Astrocyte of the hippocampus (primary cell): Measurements from ENCODE around the gene PDE4D.

Experiments used
- DNase-seq: peaks from one replicate; pipeline ENCODE4 v3.0.0; 2011; ENCODE audit warnings: low read depth, low spot score

Gene PDE4D

GRCh38 chr5:59149827-59150226 is 743.7 kb downstream of the PDE4D start:
- DNase-seq, result no peak

- no peak for DNase-seq
Measured at GRCh38 chr5:59149271-59149670, 744.3 kb downstream of the PDE4D start.

- DNase-seq, result no peak
Measured at GRCh38 chr5:59146729-59147128, 746.8 kb downstream of the PDE4D start.

GRCh38 chr5:59143926-59144333 is 749.6 kb downstream of the PDE4D start:
- no peak for DNase-seq

GRCh38 chr5:59142927-59143326 is 750.6 kb downstream of the PDE4D start:
- no peak for DNase-seq

- no peak for DNase-seq
Measured at GRCh38 chr5:59142138-59142537, 751.4 kb downstream of the PDE4D start.

- DNase-seq, result no peak
Measured at GRCh38 chr5:59140133-59140532, 753.4 kb downstream of the PDE4D start.

- DNase-seq, result no peak
Measured at GRCh38 chr5:59139695-59140094, 753.8 kb downstream of the PDE4D start.

- no peak for DNase-seq
Measured at GRCh38 chr5:59138509-59138908, 755.0 kb downstream of the PDE4D start.

- no peak for DNase-seq
Measured at GRCh38 chr5:59137846-59138245, 755.7 kb downstream of the PDE4D start.

- DNase-seq, result no peak
Measured at GRCh38 chr5:59136549-59136948, 757.0 kb downstream of the PDE4D start.

GRCh38 chr5:59134471-59135163 is 758.9 kb downstream of the PDE4D start:
- no peak for DNase-seq

GRCh38 chr5:59133764-59134261 is 759.7 kb downstream of the PDE4D start:
- DNase-seq, result peak; percentile 62

GRCh38 chr5:59132131-59132530 is 761.4 kb downstream of the PDE4D start:
- DNase-seq, result no peak

- DNase-seq, result no peak
Measured at GRCh38 chr5:59130431-59130830, 763.1 kb downstream of the PDE4D start.

- DNase-seq, result no peak
Measured at GRCh38 chr5:59128646-59129290, 764.8 kb downstream of the PDE4D start.

- DNase-seq, result peak; percentile 67
Measured at GRCh38 chr5:59126708-59127573, 766.6 kb downstream of the PDE4D start.

GRCh38 chr5:59126016-59126707 is 767.4 kb downstream of the PDE4D start:
- no peak for DNase-seq

GRCh38 chr5:59125011-59125961 is 768.2 kb downstream of the PDE4D start:
- no peak for DNase-seq
